HG02588 (cell line): ENCODE data around the gene THBD.

Experiments used
- ATAC-seq: cut with Tn5 transposase; IDR thresholded peaks from one replicate; pipeline ENCODE4 v1.9.1; 2021; ENCODE audit warnings: mild to moderate bottlenecking, moderate library complexity; ENCODE audit not compliant: unreplicated experiment

Gene THBD

DNA sequence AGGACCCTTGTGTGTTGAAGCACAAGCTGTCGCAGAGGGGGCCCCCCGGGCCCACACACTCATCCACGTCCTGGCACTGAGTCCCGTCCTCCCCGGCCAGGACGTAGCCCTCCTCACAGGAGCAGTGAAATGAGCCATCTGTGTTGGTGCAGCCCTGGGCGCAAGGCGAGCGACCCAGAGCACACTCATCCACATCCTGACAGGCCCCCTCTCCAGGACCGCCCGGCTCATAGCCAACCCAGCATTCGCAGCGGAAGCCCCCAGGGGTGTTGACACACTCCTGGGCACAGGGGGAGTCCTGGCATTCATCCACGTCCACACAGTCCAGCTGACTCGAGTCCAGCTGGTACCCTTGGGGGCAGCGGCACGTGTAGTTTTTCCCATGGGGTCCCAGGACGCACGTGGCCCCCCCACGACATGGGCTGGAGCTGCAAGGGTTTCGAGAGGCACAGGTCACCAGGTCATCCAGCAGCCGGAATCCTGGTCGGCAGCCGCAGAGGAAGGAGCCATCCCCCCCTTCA is 35.4 kb upstream of the THBD start:
- ATAC-seq: no peak

DNA sequence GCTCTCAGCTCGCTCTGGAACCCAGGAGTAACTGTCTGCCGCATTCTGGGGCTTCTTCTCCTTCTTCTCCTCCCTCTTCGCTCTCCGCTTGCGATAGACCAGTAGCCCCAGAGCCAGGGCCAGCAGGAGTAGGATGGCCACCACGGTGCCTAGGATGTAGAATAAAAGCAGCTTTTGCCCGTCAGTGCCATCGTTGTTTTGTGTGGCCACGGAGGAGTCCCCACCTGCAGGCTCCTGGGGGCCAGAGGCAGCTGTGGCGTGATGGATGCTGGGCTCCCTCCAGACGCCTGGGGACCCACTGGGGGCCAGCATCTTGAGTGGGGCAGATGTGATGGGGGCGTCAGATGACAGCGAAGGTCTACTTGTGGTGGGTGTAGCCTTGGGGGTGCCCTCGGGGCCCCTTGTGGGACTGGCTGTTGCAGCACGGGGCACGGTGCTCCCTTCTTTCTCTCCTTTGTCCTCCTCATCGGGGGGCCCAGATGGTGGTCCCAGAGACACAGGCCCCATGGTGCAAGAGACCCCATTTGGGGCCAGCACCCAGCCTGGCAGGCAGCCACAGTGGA is 34.9 kb upstream of the THBD start:
- no peak for ATAC-seq

DNA sequence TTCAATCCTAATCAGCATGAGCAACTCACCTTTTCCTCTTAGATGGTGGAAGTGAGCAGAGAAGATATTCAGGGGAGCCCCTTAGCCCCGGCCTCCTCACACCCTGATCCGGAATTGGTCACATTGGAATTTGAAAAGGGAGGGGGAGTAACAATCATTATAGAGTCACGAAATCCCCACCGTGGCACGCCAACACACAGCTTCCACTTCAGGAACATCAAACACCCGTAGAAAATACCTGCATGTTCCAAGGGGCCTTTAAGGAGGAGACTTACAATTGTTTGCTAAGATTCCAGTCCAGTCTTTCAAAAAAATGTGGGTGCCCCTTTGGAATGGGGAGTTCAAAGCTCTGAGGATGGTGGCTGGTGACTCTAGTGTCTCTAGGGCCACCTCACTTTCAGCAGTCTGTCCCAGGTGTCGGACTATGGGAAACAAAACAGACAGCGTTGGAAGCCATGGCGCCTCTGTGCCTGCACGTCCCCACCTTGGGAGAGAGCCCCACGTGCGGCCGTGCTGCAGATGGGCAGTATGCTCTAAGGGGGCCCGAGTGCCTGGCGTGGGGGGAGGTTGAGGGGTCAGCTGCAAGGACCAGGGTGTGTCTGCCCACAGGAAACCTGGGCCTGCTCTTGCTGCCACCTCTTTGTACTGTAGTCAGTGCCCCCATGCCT is 34.2 kb upstream of the THBD start:
- no peak for ATAC-seq

DNA sequence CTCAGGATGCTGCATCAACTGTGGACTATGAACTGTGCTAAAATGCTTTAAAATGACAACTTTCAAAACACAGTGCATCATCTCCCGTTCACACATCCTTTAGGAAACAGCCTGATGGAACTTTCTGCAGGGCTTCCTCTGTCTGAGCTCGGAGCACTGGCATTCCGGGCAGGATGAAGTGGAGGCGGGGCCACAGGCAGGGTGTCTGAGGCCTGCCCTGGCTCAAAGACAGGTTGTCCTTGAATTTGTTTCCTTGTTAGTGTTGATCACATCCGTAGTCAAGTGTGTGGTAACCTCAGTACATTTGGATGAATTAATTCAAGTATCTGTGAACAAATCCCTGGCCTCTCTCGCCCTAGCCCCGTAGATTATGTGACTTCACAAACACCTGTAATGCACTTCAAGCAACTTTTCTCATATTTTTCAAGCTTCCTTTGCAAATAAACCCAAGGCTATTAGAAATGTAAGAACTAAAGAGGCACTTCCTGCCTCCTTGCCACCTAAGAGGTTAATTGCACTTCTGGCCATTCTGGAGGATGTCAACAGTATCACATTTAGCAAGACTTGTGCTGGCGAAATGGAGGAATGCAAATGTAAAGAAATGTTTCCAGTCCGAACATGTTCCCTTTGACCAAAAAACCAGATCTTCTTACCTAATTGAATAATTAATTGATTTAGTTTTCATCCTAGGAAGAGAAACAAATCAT is 33.5 kb upstream of the THBD start:
- ATAC-seq: no peak

DNA sequence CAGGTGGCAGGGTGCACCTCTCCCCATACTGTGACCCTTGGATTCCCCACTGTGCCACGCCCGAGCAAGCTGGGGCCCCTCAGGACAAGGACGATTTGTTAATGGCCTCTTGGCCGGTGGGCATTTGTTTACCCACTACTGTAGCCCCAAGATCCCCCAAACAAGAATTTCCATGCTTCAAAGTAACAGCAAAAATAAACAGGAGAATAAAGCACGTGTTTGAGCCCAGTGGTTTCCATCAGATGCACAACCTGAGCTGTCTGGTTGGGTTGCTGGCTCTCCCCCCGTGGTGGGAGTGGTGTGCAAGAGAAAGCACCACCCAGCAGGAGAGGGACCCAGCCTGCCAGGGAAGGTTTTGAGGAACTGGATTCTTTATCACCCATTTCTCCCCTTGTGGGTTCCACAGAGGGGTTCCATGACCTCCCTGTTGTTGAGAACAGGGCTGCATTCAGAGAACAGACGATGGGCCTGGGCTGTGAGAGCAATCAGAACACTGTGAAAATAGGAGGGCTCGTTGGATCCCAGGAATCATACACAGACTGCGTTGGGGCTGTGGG is 31.9 kb upstream of the THBD start:
- ATAC-seq: no peak

DNA sequence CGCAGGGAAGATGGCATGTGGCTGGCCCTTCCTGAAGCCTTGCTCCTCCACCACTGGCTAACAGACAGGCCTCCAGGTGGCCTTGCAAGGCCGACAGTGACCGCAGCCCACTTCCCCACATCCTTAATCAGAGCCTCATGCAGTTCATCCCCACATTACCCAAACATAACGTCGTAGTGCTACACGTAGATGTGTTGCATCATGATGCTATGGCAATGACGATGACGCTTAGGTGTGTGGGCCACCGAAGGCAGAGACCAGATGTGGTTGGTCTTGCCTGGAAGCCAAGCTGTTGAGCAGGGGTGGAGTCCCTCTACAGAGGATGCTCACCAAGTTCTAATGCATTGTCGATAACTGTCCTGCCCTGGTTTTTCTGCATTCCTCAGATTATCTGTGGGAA is 31.0 kb upstream of the THBD start:
- no peak for ATAC-seq

DNA sequence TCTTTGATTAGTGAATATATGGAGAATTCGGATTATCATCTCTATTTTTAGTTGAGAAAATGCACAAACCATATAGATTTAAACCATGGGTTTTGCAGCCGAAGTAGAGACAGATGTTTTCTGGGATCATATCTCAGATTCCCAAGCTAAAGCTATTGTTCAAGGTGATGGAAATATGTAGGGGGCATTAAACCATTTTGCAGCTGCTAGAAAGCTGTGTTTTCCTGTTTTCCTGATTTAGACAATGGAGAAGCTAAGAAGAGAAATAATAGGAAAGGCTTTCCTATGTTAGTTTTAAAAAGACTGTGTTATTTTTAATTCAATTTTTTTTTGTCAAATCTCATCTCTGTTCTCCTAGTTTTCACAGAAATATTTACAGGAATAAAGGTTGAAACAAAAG is 30.5 kb upstream of the THBD start:
- no peak for ATAC-seq

DNA sequence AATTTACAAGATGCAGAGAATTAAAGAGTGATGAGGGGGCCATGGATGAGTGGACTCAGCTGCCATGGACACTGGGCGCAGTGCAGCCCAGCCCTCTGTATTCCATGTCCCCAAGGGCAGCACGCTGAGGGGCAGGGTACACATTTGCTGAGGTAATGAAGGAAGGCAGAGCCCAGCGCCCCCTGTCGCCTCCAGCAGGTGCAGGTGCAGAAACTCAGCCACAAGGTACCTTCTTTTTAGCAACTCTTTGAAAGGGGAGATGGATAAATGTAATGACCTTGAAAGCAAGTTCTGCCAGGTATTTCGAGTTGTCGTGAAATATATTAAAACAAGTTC is 29.5 kb upstream of the THBD start:
- no peak for ATAC-seq

DNA sequence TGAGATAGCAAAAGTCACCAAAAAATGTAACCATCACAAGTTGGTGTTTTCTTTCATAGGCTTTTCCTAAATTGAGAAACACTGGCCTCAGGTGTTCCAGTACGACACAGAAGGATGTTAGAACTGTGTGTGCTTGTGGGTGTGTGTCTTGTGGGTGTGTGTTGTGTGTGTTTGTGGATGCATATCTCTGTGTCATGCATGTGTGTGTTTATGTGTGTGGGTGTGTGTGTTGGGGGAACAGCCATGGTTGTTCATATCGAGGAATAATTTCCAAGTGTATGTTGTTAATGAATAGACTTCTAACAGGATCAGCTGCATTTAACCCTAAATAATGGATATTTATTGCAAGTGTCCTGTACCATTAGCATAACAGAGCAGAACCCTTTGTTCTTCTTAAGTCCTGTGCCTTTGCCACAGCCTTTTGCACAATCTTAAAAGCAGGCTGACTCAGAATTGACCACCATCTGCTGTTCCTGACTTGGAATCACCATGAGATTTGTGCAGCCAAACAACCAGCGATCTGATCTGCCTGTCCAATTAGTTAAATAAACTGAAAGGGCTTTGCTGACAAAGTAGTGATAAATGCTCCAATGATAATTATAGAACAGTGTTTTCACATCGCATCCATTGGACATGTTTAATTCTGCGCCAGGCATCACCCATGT is 29.0 kb upstream of the THBD start:
- no peak for ATAC-seq

DNA sequence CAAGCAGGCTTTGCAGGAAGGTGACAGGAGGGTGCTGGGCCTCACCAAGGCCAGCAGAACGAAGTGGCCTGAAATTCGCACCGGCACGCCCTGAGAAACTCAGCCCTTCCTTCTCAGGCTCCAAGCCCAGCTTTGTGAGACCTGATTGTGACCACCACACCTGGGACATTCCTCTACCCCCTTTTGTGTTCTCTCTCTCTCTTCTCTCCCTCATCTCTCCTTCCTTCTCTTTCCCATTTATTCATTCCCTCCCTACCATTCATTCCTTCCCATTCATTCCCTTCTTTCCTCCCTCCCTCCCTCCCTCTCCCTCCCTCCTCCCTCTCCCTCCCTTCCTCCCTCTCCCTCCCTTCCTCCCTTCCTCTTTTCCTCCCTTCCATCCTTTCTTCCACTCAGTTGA is 27.8 kb upstream of the THBD start:
- no peak for ATAC-seq

DNA sequence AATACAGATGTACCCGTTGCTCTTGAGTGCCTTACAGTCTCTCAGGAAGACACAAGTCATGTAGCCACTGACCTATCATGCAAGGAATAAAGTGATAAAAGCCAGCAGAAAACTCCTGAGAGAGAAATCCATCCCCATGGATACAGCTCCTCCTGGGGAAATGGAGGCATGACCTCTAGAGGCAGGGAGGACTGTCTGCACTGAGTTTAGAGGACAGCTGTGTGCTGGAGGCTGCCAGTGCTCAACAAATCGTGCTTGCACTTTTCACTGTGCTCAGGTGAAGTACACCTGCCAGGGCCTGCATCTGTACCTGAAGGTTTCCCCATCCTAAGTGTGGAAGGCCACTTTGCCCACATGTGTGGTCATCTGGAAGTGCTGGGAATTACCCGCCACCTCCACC is 24.6 kb upstream of the THBD start:
- ATAC-seq: no peak

DNA sequence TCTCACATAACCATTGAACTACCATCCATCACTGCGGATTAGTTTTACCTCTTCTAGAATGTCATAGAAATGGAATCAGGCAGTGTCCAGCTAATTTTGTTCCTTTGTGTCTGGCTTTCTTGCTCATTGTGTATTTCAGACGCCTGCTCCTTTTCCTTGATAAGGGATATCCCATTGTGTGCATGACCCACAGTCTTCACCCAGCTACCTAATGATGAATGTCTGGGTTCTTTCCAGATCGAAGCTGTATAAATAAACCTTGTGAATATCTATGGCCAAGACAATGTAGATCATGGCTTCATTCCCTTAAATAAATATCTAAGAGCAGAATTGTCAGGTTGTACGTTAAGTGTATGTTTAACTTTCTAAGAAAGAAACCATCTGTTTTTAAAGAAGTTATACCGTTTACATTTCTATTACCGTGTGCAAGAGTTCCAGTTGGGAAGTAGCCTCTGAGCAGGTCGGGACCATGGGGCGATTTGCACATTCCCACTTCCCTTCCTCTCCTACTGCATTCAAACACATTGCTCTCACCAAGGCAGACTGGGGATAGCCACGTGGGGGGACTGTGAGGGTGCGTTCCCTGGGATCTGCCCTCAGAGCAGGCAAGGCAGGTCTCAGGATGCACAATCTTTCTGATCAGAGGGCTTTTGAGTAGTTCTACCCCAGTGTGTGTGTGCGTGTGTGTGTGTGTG is 23.6 kb upstream of the THBD start:
- ATAC-seq: no peak

DNA sequence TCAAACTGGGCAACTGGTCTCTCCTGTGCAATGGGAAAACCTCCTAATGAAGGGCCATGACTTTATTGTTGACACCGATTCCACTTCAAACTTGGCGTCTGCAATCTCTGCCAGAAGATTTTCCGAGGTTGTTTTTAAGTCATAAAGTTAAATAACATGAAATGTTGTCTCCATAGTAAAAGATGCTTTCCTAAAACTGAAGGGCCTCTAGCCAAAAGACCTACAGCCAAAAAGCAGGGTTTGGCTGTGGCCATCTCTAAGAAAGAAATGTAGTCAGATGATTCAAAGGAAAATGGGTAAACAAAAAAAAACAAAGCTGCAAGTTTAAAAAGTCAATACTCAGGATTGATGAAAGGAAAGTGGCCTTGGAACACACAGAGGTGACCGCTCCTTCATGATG is 22.5 kb upstream of the THBD start:
- ATAC-seq: no peak

DNA sequence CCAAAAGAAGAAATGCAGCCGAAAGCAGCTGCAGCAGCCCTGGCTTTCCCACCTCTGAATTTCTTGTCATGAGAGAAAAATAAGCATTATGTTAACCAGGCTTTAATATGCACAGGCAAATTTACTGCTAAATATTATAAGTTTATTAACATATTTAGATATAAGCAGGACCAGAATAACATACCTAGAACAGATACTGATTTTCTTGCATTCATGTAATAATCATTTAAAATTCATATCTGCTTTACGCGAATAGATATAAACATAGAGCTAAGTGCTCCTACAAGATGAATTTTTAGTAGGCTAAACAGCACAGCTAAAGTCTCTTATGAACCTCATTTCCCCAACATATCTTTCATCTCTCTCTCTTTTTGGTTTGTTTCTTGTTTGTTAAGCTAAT is 21.9 kb upstream of the THBD start:
- no peak for ATAC-seq

DNA sequence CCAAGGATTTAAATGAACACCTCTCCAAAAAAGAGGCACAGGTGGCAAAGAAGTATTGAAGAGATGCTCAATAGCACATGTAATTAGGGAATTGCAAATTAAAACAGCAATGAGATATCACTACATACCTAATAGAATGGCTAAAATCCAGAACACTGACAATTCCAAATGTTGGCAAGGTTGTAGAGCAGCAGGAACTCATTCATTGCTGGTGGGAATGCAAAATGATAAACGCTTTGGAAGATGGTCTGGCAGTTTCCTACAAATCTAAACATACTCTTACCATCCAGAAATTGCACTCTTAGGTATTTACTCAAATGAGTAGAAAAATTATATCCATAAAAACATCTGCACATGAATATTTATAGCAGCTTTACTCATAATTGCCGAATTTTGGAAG is 19.6 kb upstream of the THBD start:
- ATAC-seq: no peak

DNA sequence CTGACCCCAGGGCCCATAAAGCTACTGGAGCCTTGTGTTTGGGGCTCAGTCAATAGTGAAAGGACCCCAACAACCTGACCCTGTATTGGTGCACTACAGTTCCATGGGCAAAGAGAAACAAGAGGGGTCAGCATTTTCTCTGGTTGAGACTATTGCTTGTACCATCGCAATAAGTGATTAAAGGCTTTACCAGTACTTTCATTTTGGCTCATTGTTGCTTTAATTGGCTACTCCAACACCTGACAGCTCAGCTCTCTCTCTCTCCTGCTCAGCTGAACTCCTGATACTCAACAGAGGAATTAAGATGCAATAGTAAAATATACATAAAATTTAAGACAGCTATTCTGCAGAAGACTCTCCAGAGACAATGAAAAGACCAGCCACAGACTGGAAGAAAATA is 18.8 kb upstream of the THBD start:
- no peak for ATAC-seq

DNA sequence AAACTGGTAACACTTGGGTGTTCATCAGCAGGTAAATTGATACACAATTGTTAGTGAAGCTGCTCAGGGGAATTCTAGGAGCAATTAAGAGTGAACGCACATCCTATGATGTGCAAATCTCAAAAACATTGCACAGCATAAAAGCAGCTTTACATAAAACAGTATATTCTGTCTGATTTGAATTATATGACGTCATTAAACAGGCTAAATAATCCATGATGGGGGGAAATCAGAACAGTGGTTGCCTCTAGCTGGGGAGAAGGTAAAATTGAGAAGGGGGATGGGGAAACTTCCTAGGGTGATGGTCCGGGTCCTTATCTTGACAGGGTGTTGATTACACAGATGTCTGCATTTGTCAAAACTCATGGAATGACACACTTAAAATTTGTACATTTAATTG is 17.3 kb upstream of the THBD start:
- ATAC-seq: no peak

DNA sequence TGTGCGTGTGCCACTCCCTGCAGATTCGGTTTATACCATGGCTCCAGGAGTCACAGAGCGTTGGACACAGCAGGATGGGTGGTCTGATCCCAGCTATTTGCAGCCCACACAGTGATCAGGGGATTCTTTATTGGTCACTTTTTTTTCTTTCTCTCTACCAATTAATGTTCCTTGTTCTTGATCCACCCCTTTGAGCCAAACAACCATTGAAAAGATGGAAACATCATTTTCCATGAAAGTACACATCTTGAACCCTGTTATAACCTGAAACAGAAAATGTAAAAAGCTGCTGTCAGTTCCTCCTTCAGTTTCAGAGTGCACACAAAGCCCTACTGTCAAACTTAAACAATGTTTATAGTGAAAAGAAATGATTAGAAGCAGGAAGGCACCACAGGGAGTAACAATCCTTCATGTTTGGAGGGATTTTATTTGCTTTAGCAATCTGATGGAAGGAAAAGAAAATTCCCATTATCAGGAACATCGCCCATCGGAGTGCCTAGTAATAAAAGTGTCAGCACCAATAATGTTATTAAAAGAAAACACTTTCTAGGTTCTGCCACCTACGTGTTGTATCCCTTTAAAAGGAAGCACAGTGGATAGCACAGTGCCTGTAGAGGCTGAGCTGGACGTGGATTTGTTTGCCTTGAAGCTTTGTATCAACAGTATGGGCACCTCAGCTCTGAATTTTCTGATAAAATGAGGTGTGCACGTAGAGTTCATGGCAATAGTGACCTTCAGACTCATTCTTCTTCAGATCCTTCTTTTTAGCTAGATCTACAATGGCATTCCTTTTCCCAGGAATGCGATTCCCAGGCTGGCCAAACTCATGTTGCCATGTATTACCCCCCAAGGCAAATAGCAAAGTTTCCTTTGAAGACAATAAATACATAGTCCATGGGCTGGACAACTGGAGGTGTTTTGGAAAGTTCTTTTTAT is 16.1 kb upstream of the THBD start:
- ATAC-seq: no peak

DNA sequence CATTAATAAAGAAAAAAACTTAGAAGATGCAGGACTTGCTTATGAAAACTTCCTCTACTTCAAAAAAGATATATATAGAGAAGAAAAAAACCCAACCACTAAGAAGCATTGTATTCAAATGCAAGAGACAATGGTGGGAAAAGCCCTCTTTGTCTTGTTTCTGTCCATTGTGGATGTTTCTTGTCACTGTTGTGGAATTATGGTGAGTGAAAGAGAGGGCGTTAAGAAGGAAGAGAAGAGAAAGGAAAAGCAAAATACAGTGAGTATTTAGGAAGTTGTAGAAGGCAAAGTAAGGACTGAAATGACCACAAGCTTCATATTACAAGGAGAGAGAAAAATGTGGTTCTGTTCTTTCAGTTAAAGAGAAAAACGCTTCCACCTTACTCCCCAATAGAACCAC is 14.1 kb upstream of the THBD start:
- ATAC-seq: no peak

DNA sequence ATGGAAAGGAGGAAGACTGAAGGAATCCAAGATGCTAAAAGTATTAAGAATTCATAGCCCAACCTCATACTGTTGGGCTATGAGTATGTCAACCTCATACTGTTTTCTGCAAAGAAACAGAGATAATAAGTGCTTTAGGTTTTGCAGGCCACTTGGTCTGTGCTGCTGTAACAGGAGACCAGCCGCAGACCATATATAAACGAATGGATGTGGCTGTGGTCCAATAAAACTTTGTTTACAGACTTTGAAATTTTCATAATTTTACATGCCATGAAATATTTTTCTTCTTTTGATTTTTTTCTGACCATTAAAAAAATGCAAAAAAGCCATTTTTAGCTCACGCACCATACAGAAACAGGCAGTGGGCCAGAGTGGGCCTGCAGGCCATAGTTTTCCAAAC is 13.7 kb upstream of the THBD start:
- no peak for ATAC-seq
